IPS-NIHi7 (cell line): ENCODE data around the gene DNAAF2.
A peak's percentile ranks its signal among the peaks of the same experiment; 100 is the strongest.
"Not testable (repeated sequence)": the region's sequence is repeated elsewhere in the genome, so short reads cannot be mapped to it uniquely, and the experiment has no call there.

Experiments used
- DNase-seq: peaks from one replicate; pipeline ENCODE4 v3.0.0; 2012; ENCODE audit warnings: mixed read lengths; ENCODE audit errors: extremely low spot score

The DNAAF2 gene

GRCh38 chr14:49621114-49621881 is 13.7 kb downstream of the DNAAF2 start:
- peak; percentile 33 for DNase-seq

- DNase-seq, result peak; percentile 97
Observed at GRCh38 chr14:49620182-49621113, 14.6 kb downstream of the DNAAF2 start, which contains the start of the genes MGAT2 and RPL36AL. TSS of gene MGAT2 (plus strand) at chr14:49620799. CDS start at chr14:49621269, 470 bp downstream. TSS of gene RPL36AL (minus strand) at chr14:49620626. CDS start at chr14:49619104, 1,522 bp downstream.

- DNase-seq, result no peak
Observed at GRCh38 chr14:49619730-49620129, 15.3 kb downstream of the DNAAF2 start.

- not testable (repeated sequence) for DNase-seq
Observed at GRCh38 chr14:49619273-49619672, 15.8 kb downstream of the DNAAF2 start.

GRCh38 chr14:49617852-49618519 is 17.1 kb downstream of the DNAAF2 start:
- no peak for DNase-seq

GRCh38 chr14:49615776-49616175 is 19.3 kb downstream of the DNAAF2 start:
- no peak for DNase-seq

- no peak for DNase-seq
Observed at GRCh38 chr14:49614196-49614595, 20.8 kb downstream of the DNAAF2 start.

GRCh38 chr14:49612671-49613070 is 22.4 kb downstream of the DNAAF2 start:
- no peak for DNase-seq

- no peak for DNase-seq
Observed at GRCh38 chr14:49612251-49612650, 22.8 kb downstream of the DNAAF2 start.

GRCh38 chr14:49607583-49607982 is 27.5 kb downstream of the DNAAF2 start:
- no peak for DNase-seq

GRCh38 chr14:49598485-49599300 is 36.4 kb downstream of the DNAAF2 start, which contains the start of gene LRR1:
TSS of gene LRR1 (plus strand) at chr14:49598940. CDS start at chr14:49599021, 81 bp downstream.
- peak; percentile 64 for DNase-seq

GRCh38 chr14:49598189-49598484 is 36.9 kb downstream of the DNAAF2 start:
- no peak for DNase-seq

GRCh38 chr14:49594347-49595091 is 40.5 kb downstream of the DNAAF2 start:
- DNase-seq, result no peak

GRCh38 chr14:49593016-49593415 is 42.0 kb downstream of the DNAAF2 start:
- no peak for DNase-seq

- DNase-seq, result no peak
Observed at GRCh38 chr14:49589387-49589786, 45.7 kb downstream of the DNAAF2 start.

GRCh38 chr14:49586673-49587460 is 48.2 kb downstream of the DNAAF2 start:
- peak; percentile 17 for DNase-seq

GRCh38 chr14:49585803-49586672 is 49.0 kb downstream of the DNAAF2 start, which contains the start of gene RPS29:
TSS of gene RPS29 (minus strand) at chr14:49586380. CDS start at chr14:49586346, 34 bp downstream.
- peak; percentile 93 for DNase-seq

- DNase-seq, result not testable (repeated sequence)
Observed at GRCh38 chr14:49584981-49585640, 49.9 kb downstream of the DNAAF2 start.
